ENCODE data around the gene CNOT3. TPM values are rescaled to one million over a fixed set of nuclear protein-coding genes. Genes with fewer than 3 reads are reported as not detected.

The CNOT3 gene
- total and polyA plus RNA-seq, 8 donors = 16.8 to 40.0 (median 22.5) TPM

DNA sequence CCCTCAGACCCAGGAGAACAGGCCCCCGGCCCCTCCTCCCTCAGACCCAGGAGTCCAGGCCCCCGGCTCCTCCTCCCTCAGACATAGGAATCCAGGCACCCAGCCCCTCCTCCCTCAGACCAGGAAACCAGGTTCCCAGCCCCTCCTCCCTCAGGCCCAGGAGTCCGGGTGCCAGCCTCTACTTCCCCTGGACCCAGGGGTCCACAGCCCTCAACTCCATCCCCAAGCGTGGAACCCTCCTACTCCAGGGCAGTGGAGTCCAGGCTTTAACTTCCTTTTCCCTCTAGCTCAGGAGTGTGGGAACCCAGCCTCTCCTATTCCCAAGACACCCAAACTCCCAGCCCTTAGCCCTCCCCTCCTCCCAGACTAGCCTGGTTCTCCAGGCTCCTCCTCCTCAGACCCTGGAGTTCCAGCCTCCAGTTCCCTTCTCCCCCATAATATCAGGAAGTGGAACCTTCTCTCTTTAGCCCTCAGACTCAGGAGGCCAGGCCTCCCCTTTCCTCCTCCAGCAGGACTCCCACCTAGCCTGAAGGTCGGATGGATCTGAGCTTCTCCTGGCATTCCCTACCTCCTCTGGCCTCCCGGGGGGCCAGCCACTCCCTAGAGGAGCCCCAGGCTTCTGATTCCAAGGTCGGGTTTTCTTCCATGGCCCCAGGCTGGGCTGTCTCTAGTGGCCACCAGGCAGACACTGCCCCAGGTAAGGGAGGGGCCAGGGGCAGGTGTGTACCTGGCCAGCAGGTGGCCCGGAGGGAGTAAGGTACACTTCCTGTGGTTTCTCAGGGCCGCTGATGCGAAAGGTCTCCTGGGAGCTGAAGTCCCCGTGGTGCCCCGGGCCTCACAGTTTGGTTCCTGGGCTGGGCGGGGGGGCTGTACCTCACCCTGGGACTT lies 35.2 kb downstream of the CNOT3 start, which contains the start of gene TMC4:
Gene TMC4, minus strand, starts transcription at position 690 of the 888 bp plus-strand sequence. Its CDS starts 43 bp downstream, at position 647.
- DNase-seq = peak; percentile 83 to 96 (median 90)
- Histone ChIP-seq H3K9me3 (no peaks in the 10 kb centered on the region), H3K4me1 (peaks cover 0 to 3% (median 0%) of the 10 kb centered on the region in 3 donors), H3K27me3 (no peaks in the 10 kb centered on the region), H3K36me3 (no peaks in the 10 kb centered on the region), H3K27ac (peak within 1 kb of the TSS; percentile 79 to 91 (median 86)), H3K4me3 (peak within 1 kb of the TSS; percentile 35 to 67 (median 55))
- TF ChIP-seq, protein P1, sequence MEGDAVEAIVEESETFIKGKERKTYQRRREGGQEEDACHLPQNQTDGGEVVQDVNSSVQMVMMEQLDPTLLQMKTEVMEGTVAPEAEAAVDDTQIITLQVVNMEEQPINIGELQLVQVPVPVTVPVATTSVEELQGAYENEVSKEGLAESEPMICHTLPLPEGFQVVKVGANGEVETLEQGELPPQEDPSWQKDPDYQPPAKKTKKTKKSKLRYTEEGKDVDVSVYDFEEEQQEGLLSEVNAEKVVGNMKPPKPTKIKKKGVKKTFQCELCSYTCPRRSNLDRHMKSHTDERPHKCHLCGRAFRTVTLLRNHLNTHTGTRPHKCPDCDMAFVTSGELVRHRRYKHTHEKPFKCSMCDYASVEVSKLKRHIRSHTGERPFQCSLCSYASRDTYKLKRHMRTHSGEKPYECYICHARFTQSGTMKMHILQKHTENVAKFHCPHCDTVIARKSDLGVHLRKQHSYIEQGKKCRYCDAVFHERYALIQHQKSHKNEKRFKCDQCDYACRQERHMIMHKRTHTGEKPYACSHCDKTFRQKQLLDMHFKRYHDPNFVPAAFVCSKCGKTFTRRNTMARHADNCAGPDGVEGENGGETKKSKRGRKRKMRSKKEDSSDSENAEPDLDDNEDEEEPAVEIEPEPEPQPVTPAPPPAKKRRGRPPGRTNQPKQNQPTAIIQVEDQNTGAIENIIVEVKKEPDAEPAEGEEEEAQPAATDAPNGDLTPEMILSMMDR (IDR thresholded peaks at IDR 0.05) = peak; percentile 57 to 84 (median 64)
- ATAC-seq = peak; percentile 96 to 97 (median 97)
- 1 to 3% methylated on average over 13 of the region's 13 CpGs for WGBS, 2 donors
- no peak for FAIRE-seq
- intact Hi-C loops (cut with DNase I) = loop anchor here in 1 of 3 donors (10.0 kb wide), 1 partner anchor 62 kb away; no protein-coding TSS in a partner anchor

DNA sequence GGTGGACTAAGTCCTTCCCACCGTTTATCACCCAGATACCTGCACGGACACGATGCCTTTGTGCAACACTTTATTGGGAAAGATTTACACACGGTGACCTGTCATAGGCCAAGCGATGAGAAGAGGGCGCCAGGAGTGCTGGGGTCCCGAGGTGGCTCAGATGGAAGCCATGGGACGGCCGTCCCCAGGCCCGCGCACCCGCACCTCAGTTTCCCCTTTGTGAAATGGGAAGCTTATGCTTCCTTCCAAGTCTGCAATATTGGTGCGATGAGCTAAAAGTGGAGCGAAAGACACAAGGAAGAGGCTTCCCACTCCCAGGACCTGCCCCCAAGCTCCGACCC lies 35.8 kb downstream of the CNOT3 start:
- 34 to 36% methylated on average over 15 of the region's 15 CpGs for WGBS, 2 donors
- TF ChIP-seq, protein P1 (IDR thresholded peaks at IDR 0.05) = no peak
- H3K27ac ChIP-seq = peak overlapping the region; percentile 79 to 91 (median 86)
- H3K36me3 ChIP-seq = no peaks in the 10 kb centered on the region
- H3K27me3 ChIP-seq = no peaks in the 10 kb centered on the region
- FAIRE-seq = no peak
- H3K4me3 ChIP-seq = peak overlapping the region in 2 of 4 donors; percentile 65 to 67
- peaks cover 0 to 3% (median 0%) of the 10 kb centered on the region in 3 donors for H3K4me1 ChIP-seq
- DNase-seq = no peak
- ATAC-seq = no peak
- no peaks in the 10 kb centered on the region for H3K9me3 ChIP-seq
- intact Hi-C loops (cut with DNase I) = loop anchor here in 1 of 3 donors (10.0 kb wide), 1 partner anchor 61 kb away; no protein-coding TSS in a partner anchor

DNA sequence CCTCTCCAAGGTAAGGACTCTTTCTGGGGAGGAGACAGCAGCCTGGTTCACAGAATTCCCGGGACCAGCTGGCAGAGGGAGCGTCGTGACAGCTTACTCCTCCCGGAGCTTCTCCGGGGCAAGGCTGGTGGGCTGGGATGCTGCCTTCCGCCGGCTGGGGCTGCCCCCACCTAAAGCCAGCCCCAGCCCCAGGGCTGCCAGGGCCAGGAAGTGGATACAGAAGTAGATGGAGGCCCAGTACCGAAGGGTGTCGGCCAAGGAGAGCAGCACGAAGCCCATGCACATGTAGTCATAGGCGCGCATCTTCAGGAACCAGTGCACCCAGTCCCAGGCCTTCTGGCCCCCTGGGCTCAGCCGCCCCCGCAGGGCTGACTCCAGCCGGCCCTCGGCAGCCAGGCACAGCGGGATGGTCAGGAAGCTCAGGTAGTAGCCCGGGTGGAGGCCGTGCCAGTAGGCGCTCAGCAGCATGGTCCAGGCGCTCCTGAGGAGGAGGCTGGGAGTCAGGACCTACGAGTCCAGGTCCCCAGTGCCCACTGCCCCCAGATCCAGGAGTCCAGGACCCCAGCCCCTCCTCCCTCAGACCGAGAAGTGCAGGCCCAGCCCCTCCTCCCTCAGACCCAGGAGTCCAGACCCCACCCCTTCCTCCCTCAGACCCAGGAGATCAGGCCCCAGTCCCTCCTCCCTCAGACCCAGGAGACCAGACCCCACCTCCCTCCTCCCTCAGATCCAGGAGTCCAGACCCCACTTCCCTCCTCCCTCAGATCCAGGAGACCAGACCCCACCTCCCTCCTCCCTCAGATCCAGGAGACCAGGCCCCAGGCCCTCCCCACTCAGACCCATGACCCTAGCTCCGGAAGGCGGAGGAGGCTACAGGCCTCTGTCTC lies 36.6 kb downstream of the CNOT3 start:
- peak in 2 of 6 donors; percentile 49 to 76 for DNase-seq
- no peak for FAIRE-seq
- intact Hi-C loops (cut with DNase I) = loop anchor here in 1 of 3 donors (10.0 kb wide), 1 partner anchor 61 kb away; no protein-coding TSS in a partner anchor
- Histone ChIP-seq H3K4me1 (peaks cover 0 to 3% (median 0%) of the 10 kb centered on the region in 3 donors), H3K27me3 (no peaks in the 10 kb centered on the region), H3K9me3 (no peaks in the 10 kb centered on the region), H3K36me3 (no peaks in the 10 kb centered on the region), H3K27ac (no peak overlapping the region), H3K4me3 (no peak overlapping the region)
- 85 to 87% methylated on average over 24 to 25 of the region's 25 CpGs for WGBS, 2 donors
- ATAC-seq = no peak
- TF ChIP-seq, protein P1 (IDR thresholded peaks at IDR 0.05) = no peak

DNA sequence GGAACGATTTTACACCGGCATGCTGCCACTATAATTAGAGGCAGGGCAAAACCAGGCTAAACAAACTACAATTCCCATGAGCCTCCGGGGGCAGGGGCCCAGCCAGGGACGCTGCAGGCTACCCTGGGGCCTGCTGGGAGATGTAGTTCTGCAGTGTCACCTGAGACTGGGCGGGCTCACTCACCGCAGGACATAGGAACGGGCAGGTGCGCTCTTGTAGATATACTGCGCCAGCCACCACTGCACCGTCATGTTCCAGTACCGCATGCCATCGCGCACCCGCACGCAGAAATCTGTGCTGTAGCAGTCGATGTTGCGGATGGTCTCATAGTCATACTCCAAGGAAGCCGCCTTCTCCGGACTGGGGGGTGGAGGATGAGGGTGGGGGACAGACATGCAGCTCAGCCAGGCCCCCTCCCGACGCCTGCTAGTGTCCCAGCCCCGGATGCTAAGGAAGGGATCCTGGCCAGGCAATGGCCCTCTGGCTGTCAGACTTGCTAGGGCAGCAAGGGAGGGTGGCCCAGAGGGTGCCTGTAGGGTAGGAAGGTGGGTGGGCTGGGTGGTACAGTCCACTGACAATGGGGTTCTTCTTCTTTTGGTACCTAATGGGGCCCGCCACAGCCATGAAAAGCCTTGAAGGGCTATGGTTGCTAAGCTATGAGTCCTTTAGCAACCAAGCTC lies 41.2 kb downstream of the CNOT3 start:
- no peak for FAIRE-seq

More for the DNA sequence above, 41.2 kb downstream of the CNOT3 start:
- DNase-seq = peak in 2 of 6 donors; percentile 43 to 65
- ATAC-seq = peak; percentile 64 to 91 (median 80)
- TF ChIP-seq, protein P1 (IDR thresholded peaks at IDR 0.05) = no peak
- Histone ChIP-seq H3K4me1 (no peaks in the 10 kb centered on the region), H3K27me3 (no peaks in the 10 kb centered on the region), H3K27ac (no peak overlapping the region), H3K4me3 (no peak overlapping the region), H3K9me3 (no peaks in the 10 kb centered on the region), H3K36me3 (no peaks in the 10 kb centered on the region)
- intact Hi-C loops (cut with DNase I) = loop anchor here in 1 of 3 donors (10.0 kb wide), 1 partner anchor 56 kb away; no protein-coding TSS in a partner anchor
- WGBS, 2 donors = 77% methylated on average over 23 of the region's 23 CpGs
